CD14-positive monocyte (primary cell): Measurements from ENCODE around the gene MAP3K20. TPM values are rescaled to one million over a fixed set of nuclear protein-coding genes. Genes with fewer than 3 reads are reported as not detected.

Experiments used
- DNase-seq, 3 donors: peaks; one replicate each; pipeline ENCODE4 v3.0.0-alpha.2; 2011 to 2022
- H2AFZ ChIP-seq: 2 replicates; pipeline ENCODE4 v1.6.0; 2012; ENCODE audit warnings: mild to moderate bottlenecking, low read depth, low read length, inconsistent platforms; ENCODE audit not compliant: insufficient read depth, poor library complexity, severe bottlenecking
- H3K27ac ChIP-seq, 2 donors: 1 replicate in 1 of 2; 2 replicates in 1 of 2; pipeline ENCODE4 v1.5.1; 2012 to 2013; ENCODE audit warnings: low read length in 2 of 2, control low read depth in 1 of 2, inconsistent platforms in 1 of 2, low read depth in 1 of 2, mild to moderate bottlenecking in 1 of 2
- H3K27me3 ChIP-seq, 2 donors: one replicate each; pipeline versions ENCODE4 v1.6.0 to v1.6.1; 2011 to 2013; ENCODE audit warnings: low read length in 2 of 2; ENCODE audit not compliant: control insufficient read depth in 2 of 2, insufficient read depth in 2 of 2
- H3K36me3 ChIP-seq, 2 donors: replicated peaks in 1 of 2; 1 replicate in 1 of 2; 2 replicates in 1 of 2; pipeline versions ENCODE4 v1.5.1 to v1.6.1; 2012 to 2013; ENCODE audit warnings: low read length in 2 of 2, control low read depth in 1 of 2, inconsistent platforms in 1 of 2, mild to moderate bottlenecking in 1 of 2; ENCODE audit not compliant: insufficient read depth in 2 of 2, control insufficient read depth in 1 of 2
- H3K4me1 ChIP-seq, 2 donors: 1 replicate in 1 of 2; 2 replicates in 1 of 2; pipeline versions ENCODE4 v1.5.1 to v1.6.1; 2012 to 2013; ENCODE audit warnings: low read length in 2 of 2, control low read depth in 1 of 2, inconsistent platforms in 1 of 2, mild to moderate bottlenecking in 1 of 2, moderate library complexity in 1 of 2; ENCODE audit not compliant: insufficient read depth in 2 of 2, control insufficient read depth in 1 of 2
- H3K4me2 ChIP-seq: replicated peaks from 2 replicates; pipeline ENCODE3; 2012; ENCODE audit warnings: low read length, moderate library complexity, mild to moderate bottlenecking; ENCODE audit not compliant: poor library complexity, severe bottlenecking; ENCODE audit errors: extremely low read depth
- H3K4me3 ChIP-seq, 3 experiments: fragments of 200-600 bp in 1 of 3; sonication (generic) in 1 of 3; replicated peaks in 1 of 3; 1 replicate in 2 of 3; 2 replicates in 1 of 3; pipeline ENCODE4 v1.5.1; 2011 to 2013; ENCODE audit warnings: low read length in 3 of 3, mild to moderate bottlenecking in 3 of 3, control low read depth in 2 of 3, low read depth in 2 of 3, inconsistent platforms in 1 of 3, moderate library complexity in 1 of 3
- H3K79me2 ChIP-seq: 2 replicates; pipeline ENCODE4 v1.6.0; 2012; ENCODE audit warnings: mild to moderate bottlenecking, control low read depth, inconsistent platforms, low read length, moderate library complexity; ENCODE audit not compliant: insufficient read depth
- H3K9ac ChIP-seq: 2 replicates; pipeline ENCODE4 v1.6.0; 2017; ENCODE audit warnings: low read length, mild to moderate bottlenecking; ENCODE audit not compliant: insufficient read depth, poor library complexity, severe bottlenecking
- H3K9me3 ChIP-seq, 2 donors: replicated peaks in 1 of 2; 1 replicate in 1 of 2; 2 replicates in 1 of 2; pipeline versions ENCODE4 v1.5.1 to v1.6.1; 2012 to 2013; ENCODE audit warnings: low read length in 2 of 2, control low read depth in 1 of 2; ENCODE audit not compliant: control insufficient read depth in 1 of 2, insufficient read depth in 1 of 2
- H4K20me1 ChIP-seq: 2 replicates; pipeline ENCODE4 v1.6.0; 2012; ENCODE audit warnings: mild to moderate bottlenecking, low read length, control low read depth, moderate library complexity; ENCODE audit not compliant: insufficient read depth
- H3K27ac Mint-ChIP-seq, 7 donors: one replicate each; pipeline ENCODE4 v1.8.0; 2020; ENCODE audit warnings: mild to moderate bottlenecking in 7 of 7, mixed read lengths in 7 of 7, moderate library complexity in 6 of 7, inconsistent platforms in 2 of 7
- H3K27me3 Mint-ChIP-seq, 3 donors: one replicate each; pipeline ENCODE4 v1.8.0; 2021 to 2022; ENCODE audit warnings: low read depth in 3 of 3, mild to moderate bottlenecking in 3 of 3, mixed read lengths in 3 of 3, moderate library complexity in 3 of 3, inconsistent platforms in 1 of 3
- H3K36me3 Mint-ChIP-seq, 2 donors: one replicate each; pipeline ENCODE4 v1.8.0; 2020; ENCODE audit warnings: mixed read lengths in 2 of 2, inconsistent platforms in 1 of 2, mild to moderate bottlenecking in 1 of 2
- H3K4me1 Mint-ChIP-seq: one replicate; pipeline ENCODE4 v1.8.0; 2020; ENCODE audit warnings: mild to moderate bottlenecking, mixed read lengths
- H3K4me3 Mint-ChIP-seq, 2 donors: one replicate each; pipeline ENCODE4 v1.8.0; 2020; ENCODE audit warnings: mild to moderate bottlenecking in 2 of 2, mixed read lengths in 2 of 2, moderate library complexity in 1 of 2
- H3K9me3 Mint-ChIP-seq, 7 donors: one replicate each; pipeline ENCODE4 v1.8.0; 2020 to 2022; ENCODE audit warnings: mixed read lengths in 7 of 7, mild to moderate bottlenecking in 6 of 7, moderate library complexity in 6 of 7, inconsistent platforms in 2 of 7
- WGBS: methylation state at CpG from one replicate; pipeline ENCODE4 v1.1.5; 2013; ENCODE audit warnings: missing lambda C conversion rate; ENCODE audit not compliant: insufficient coverage; 5-methylcytosine and 5-hydroxymethylcytosine counted together
- intact Hi-C, 2 donors: fragments of 100-400 bp; cut with micrococcal nuclease; formaldehyde crosslinking; loops; one replicate each; pipeline versions ENCODE4 v1.15.0 to v1.15.1; 2023
- polyA plus RNA-seq, 3 donors: library from polyadenylated mRNA; depleted of rRNA in 1 of 3; unstranded in 2 of 3; stranded (reverse) in 1 of 3; fragments of 300-500 nt in 2 of 3; fragments of >200 nt in 1 of 3; fragmentation: Illumina TruSeq in 2 of 3; gene quantifications; 1 replicate in 2 of 3; 2 replicates in 1 of 3; pipeline ENCODE4 v1.2.3, GENCODE V29; 2012 to 2021
- TF ChIP-seq, protein P1 (sequence below): fragments of 200-600 bp; IDR thresholded peaks from one replicate; pipeline ENCODE4 v1.8.0; 2022; ENCODE audit warnings: antibody characterized with exemption, mild to moderate bottlenecking

Gene MAP3K20
- polyA plus RNA-seq, 3 donors, result 14.3 to 30.7 (median 21.6) TPM

DNA sequence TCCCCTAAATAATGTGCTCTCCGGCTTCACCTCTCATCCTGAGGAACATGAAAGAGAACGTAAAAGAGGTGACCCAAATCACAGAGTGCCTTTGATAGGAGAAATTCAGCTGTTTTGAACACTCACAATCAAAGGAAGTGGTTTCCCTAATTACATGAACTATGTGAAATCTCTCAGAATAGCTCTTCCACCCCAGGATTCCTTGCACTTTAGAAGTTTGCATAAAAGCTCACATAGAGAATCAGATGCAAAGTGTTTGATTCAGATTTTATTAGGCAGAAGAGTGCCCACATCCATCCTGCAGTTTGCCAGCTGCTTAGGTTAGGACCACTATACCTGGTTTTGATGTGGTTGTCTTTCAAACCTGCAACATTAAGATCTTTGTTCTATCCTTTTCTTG is 61.0 kb downstream of the MAP3K20 start:
- H3K27ac Mint-ChIP-seq, result peak overlapping the region in 2 of 7 donors; percentile 10 to 19
- H3K4me2 ChIP-seq, result peak overlapping the region; percentile 19
- peaks cover 16% of the 10 kb centered on the region for H4K20me1 ChIP-seq
- no peak for DNase-seq
- no peak overlapping the region for H3K27ac ChIP-seq
- H3K9ac ChIP-seq, result no peak overlapping the region
- H3K36me3 Mint-ChIP-seq, result peaks cover 23 to 25% of the 10 kb centered on the region in 2 donors
- TF ChIP-seq, protein P1, sequence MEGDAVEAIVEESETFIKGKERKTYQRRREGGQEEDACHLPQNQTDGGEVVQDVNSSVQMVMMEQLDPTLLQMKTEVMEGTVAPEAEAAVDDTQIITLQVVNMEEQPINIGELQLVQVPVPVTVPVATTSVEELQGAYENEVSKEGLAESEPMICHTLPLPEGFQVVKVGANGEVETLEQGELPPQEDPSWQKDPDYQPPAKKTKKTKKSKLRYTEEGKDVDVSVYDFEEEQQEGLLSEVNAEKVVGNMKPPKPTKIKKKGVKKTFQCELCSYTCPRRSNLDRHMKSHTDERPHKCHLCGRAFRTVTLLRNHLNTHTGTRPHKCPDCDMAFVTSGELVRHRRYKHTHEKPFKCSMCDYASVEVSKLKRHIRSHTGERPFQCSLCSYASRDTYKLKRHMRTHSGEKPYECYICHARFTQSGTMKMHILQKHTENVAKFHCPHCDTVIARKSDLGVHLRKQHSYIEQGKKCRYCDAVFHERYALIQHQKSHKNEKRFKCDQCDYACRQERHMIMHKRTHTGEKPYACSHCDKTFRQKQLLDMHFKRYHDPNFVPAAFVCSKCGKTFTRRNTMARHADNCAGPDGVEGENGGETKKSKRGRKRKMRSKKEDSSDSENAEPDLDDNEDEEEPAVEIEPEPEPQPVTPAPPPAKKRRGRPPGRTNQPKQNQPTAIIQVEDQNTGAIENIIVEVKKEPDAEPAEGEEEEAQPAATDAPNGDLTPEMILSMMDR, result no peak
- peak overlapping the region in 1 of 2 donors; percentile 30 for H3K4me3 Mint-ChIP-seq
- H3K27me3 ChIP-seq, result peaks cover under 1 to 5% of the 10 kb centered on the region in 2 donors
- H3K79me2 ChIP-seq, result peaks cover 6% of the 10 kb centered on the region
- H3K4me3 ChIP-seq, result no peak overlapping the region
- H3K4me1 ChIP-seq, result peaks cover 21 to 39% of the 10 kb centered on the region in 2 donors
- H3K9me3 Mint-ChIP-seq, result peaks cover 6 to 12% (median 8%) of the 10 kb centered on the region in 7 donors
- WGBS, result no CpG with 5 or more reads among the region's 2 CpGs
- no peak overlapping the region for H2AFZ ChIP-seq
- intact Hi-C loops, result no loop called here
- peaks cover 43% of the 10 kb centered on the region for H3K4me1 Mint-ChIP-seq
- H3K36me3 ChIP-seq, result peaks cover 0 to 3% of the 10 kb centered on the region in 2 donors
- H3K9me3 ChIP-seq, result peaks cover 0 to 2% of the 10 kb centered on the region in 2 donors
- H3K27me3 Mint-ChIP-seq, result peaks cover 4 to 10% (median 5%) of the 10 kb centered on the region in 3 donors

DNA sequence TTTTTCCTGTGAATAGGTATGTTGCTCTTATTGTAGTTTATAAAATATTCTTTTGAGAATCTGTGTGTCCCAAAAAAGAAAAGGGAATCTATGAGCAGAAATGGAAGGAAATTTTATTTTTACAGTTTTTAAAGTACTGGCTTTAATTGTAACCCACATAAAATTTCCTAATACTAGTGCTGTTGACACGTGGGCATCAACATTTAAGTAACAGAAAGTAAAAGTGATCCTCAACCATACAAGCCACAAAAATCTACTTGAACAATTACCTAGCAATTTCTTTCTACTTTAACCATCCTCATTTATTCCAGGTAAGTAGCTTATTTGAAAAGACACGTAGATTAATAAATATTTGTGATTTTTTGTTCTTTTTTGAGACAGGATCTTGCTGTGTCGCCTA is 62.0 kb downstream of the MAP3K20 start:
- Histone ChIP-seq H3K27me3 (peaks cover 0 to under 1% of the 10 kb centered on the region in 2 donors), H3K4me1 (peaks cover 21 to 39% of the 10 kb centered on the region in 2 donors), H3K4me2 (no peak overlapping the region), H3K9ac (no peak overlapping the region), H3K27ac (no peak overlapping the region), H3K4me3 (no peak overlapping the region), H3K79me2 (peaks cover 6% of the 10 kb centered on the region), H4K20me1 (peaks cover 7% of the 10 kb centered on the region), H3K9me3 (peaks cover 0 to 7% of the 10 kb centered on the region in 2 donors), H3K36me3 (peaks cover 0 to 5% of the 10 kb centered on the region in 2 donors), H2AFZ (no peak overlapping the region)
- WGBS, result 96% methylated on average over 2 of the region's 3 CpGs
- DNase-seq, result no peak
- peaks cover 10 to 22% (median 15%) of the 10 kb centered on the region in 7 donors for H3K9me3 Mint-ChIP-seq
- intact Hi-C loops, result no loop called here
- no peak overlapping the region for H3K4me3 Mint-ChIP-seq
- peaks cover 19 to 21% of the 10 kb centered on the region in 2 donors for H3K36me3 Mint-ChIP-seq
- TF ChIP-seq, protein P1, result no peak
- H3K27me3 Mint-ChIP-seq, result peaks cover 0 to 1% (median 0%) of the 10 kb centered on the region in 3 donors
- H3K27ac Mint-ChIP-seq, result peak overlapping the region in 1 of 7 donors; percentile 18
- H3K4me1 Mint-ChIP-seq, result peaks cover 40% of the 10 kb centered on the region
